Keratinocyte (primary cell): ENCODE measurements around the gene GYS1. TPM values are rescaled to one million over a fixed set of nuclear protein-coding genes. Genes with fewer than 3 reads are reported as not detected.
"Not testable (repeated sequence)": the region's sequence is repeated elsewhere in the genome, so short reads cannot be mapped to it uniquely, and the experiment has no call there.

Experiments
- DNase-seq: peaks from one replicate; pipeline ENCODE4 v3.0.0-alpha.2; 2011; ENCODE audit warnings: low read depth, missing footprints, low spot score
- FAIRE-seq: peaks from 2 replicates; lab custom pipeline; 2011; peaks lifted over from hg19 to GRCh38; lab: Jason Lieb, UNC
- H2AFZ ChIP-seq: 2 replicates; pipeline ENCODE4 v1.6.0; 2012; ENCODE audit warnings: low read length, control low read depth, inconsistent platforms; ENCODE audit not compliant: control insufficient read depth
- H3K27ac ChIP-seq: 2 replicates; pipeline ENCODE4 v1.5.1; 2011; ENCODE audit warnings: low read length; ENCODE audit not compliant: control insufficient read depth, insufficient read depth
- H3K27me3 ChIP-seq: 3 replicates; pipeline ENCODE4 v1.6.0; 2011; ENCODE audit warnings: low read length; ENCODE audit not compliant: control insufficient read depth, insufficient read depth; ENCODE audit errors: extremely low read depth
- H3K36me3 ChIP-seq, 2 experiments: 2 replicates in 1 of 2; 3 replicates in 1 of 2; pipeline ENCODE4 v1.5.1; 2011; ENCODE audit warnings: low read length in 2 of 2, mild to moderate bottlenecking in 1 of 2; ENCODE audit not compliant: control insufficient read depth in 2 of 2, insufficient read depth in 2 of 2; ENCODE audit errors: extremely low read depth in 1 of 2
- H3K4me1 ChIP-seq: 3 replicates; pipeline ENCODE4 v1.5.1; 2011; ENCODE audit warnings: low read length; ENCODE audit not compliant: control insufficient read depth, insufficient read depth; ENCODE audit errors: extremely low read depth
- H3K4me2 ChIP-seq: 3 replicates; pipeline ENCODE4 v1.6.0; 2011; ENCODE audit warnings: low read depth, low read length; ENCODE audit not compliant: control insufficient read depth, insufficient read depth; ENCODE audit errors: extremely low read depth
- H3K4me3 ChIP-seq, 3 experiments: fragments of 200-600 bp in 1 of 3; sonication (generic) in 1 of 3; 2 replicates in 2 of 3; 3 replicates in 1 of 3; pipeline ENCODE4 v1.5.1; 2011 to 2016; ENCODE audit warnings: low read length in 3 of 3, mild to moderate bottlenecking in 3 of 3, control low read depth in 2 of 3, inconsistent platforms in 1 of 3, low read depth in 1 of 3, mixed read lengths in 1 of 3, mixed run types in 1 of 3, moderate library complexity in 1 of 3; ENCODE audit not compliant: control insufficient read depth in 2 of 3, insufficient read depth in 2 of 3; ENCODE audit errors: extremely low read depth in 1 of 3
- H3K79me2 ChIP-seq: 2 replicates; pipeline ENCODE4 v1.6.0; 2012; ENCODE audit warnings: low read length; ENCODE audit not compliant: control insufficient read depth, insufficient read depth
- H3K9ac ChIP-seq: 3 replicates; pipeline ENCODE4 v1.6.0; 2011; ENCODE audit warnings: low read length; ENCODE audit not compliant: control insufficient read depth, insufficient read depth; ENCODE audit errors: extremely low read depth
- H3K9me1 ChIP-seq: 3 replicates; pipeline ENCODE4 v1.6.0; 2011; ENCODE audit warnings: low read length; ENCODE audit not compliant: control insufficient read depth, insufficient read depth; ENCODE audit errors: extremely low read depth
- H3K9me3 ChIP-seq: 2 replicates; pipeline ENCODE4 v1.5.1; 2012; ENCODE audit warnings: low read depth, low read length; ENCODE audit not compliant: control insufficient read depth
- H4K20me1 ChIP-seq: 3 replicates; pipeline ENCODE4 v1.6.0; 2011; ENCODE audit warnings: low read length; ENCODE audit not compliant: control insufficient read depth, insufficient read depth; ENCODE audit errors: extremely low read depth
- CTCF ChIP-seq, 3 experiments: IDR thresholded peaks in 1 of 3; conservative IDR thresholded peaks in 1 of 3; optimal IDR thresholded peaks in 1 of 3; 2 replicates in 2 of 3; 3 replicates in 1 of 3; pipeline versions ENCODE3 to v1.5.1; 2011; ENCODE audit warnings: low read length in 3 of 3, mild to moderate bottlenecking in 3 of 3, moderate library complexity in 2 of 3, control low read depth in 1 of 3, inconsistent platforms in 1 of 3; ENCODE audit not compliant: insufficient read depth in 2 of 3; ENCODE audit errors: extremely low read depth in 1 of 3
- EZH2 ChIP-seq: IDR thresholded peaks from one replicate; pipeline ENCODE4 v1.6.1; 2012; ENCODE audit warnings: inconsistent platforms, mild to moderate bottlenecking, low read length, moderate library complexity
- dilution Hi-C: fragments of 300-500 bp; cut with MboI; formaldehyde crosslinking; loops from one replicate; pipeline ENCODE4 v1.7.0; 2020; ENCODE audit warnings: low sequenced_read_pairs; ENCODE audit not compliant: extremely low pct_ligation_motif_present
- polyA plus RNA-seq, 5 experiments: library from polyadenylated mRNA; depleted of rRNA in 3 of 5; stranded (reverse) in 3 of 5; stranded (forward) in 1 of 5; unstranded in 1 of 5; fragments of >200 nt; gene quantifications; 1 replicate in 1 of 5; 2 replicates in 3 of 5; 3 replicates in 1 of 5; pipeline versions ENCODE4 v1.2.1 to v1.2.3, GENCODE V29; 2011 to 2012; ENCODE audit warnings: missing spikeins in 2 of 5, low read depth in 1 of 5, low replicate concordance in 1 of 5

GYS1 gene
- polyA plus RNA-seq, 1 donor (not counting 4 experiments of a cell fraction or from before 2014, with no cell fraction given), result 46.5 TPM

- H3K4me1 ChIP-seq, result peaks cover 6% of the 10 kb centered on the region
Observed at GRCh38 chr19:48920949-48921348, 72.2 kb downstream of the GYS1 start.

GRCh38 chr19:48919271-48919670 is 73.8 kb downstream of the GYS1 start:
- H4K20me1 ChIP-seq, H3K79me2 ChIP-seq, FAIRE-seq, H3K27me3 ChIP-seq, DNase-seq, H3K4me3 ChIP-seq, dilution Hi-C loops, H3K27ac ChIP-seq, H3K4me1 ChIP-seq, H3K4me2 ChIP-seq, H3K9me1 ChIP-seq, H3K9ac ChIP-seq, H3K9me3 ChIP-seq, H2AFZ ChIP-seq: not testable (repeated sequence)
- H3K36me3 ChIP-seq, result peaks cover 15 to 25% of the 10 kb centered on the region in 2 experiments

More at GRCh38 chr19:48920949-48921348, 72.2 kb downstream of the GYS1 start:
- Histone ChIP-seq H3K27ac (no peak overlapping the region), H3K79me2 (no peaks in the 10 kb centered on the region), H3K27me3 (no peaks in the 10 kb centered on the region), H3K9me3 (no peaks in the 10 kb centered on the region), H3K4me2 (no peak overlapping the region), H4K20me1 (no peaks in the 10 kb centered on the region), H3K4me3 (no peak overlapping the region), H2AFZ (no peak overlapping the region), H3K9ac (no peak overlapping the region), H3K36me3 (peaks cover 13 to 20% of the 10 kb centered on the region in 2 experiments), H3K9me1 (no peaks in the 10 kb centered on the region)
- TF ChIP-seq CTCF (optimal IDR thresholded peaks at IDR 0.05 in 1 of 3, IDR thresholded peaks at IDR 0.05 in 1 of 3, conservative IDR thresholded peaks at IDR 0.05 in 1 of 3; ENCODE audit: extremely low read depth in 1 of 3, insufficient read depth in 2 of 3, low read length in 3 of 3), result no peak
- TF ChIP-seq EZH2, result no peak
- DNase-seq (no peak), FAIRE-seq (no peak)
- dilution Hi-C loops, result no loop called here

GRCh38 chr19:48918801-48919247 is 74.3 kb downstream of the GYS1 start:
- no peaks in the 10 kb centered on the region for H4K20me1 ChIP-seq
- no peaks in the 10 kb centered on the region for H3K9me3 ChIP-seq
- FAIRE-seq (no peak), DNase-seq (no peak)
- H3K4me3 ChIP-seq, result no peak overlapping the region
- H3K4me1 ChIP-seq, result no peaks in the 10 kb centered on the region
- H2AFZ ChIP-seq, result no peak overlapping the region
- no peaks in the 10 kb centered on the region for H3K27me3 ChIP-seq
- H3K36me3 ChIP-seq, result peaks cover 17 to 27% of the 10 kb centered on the region in 2 experiments
- no peak for TF ChIP-seq CTCF (optimal IDR thresholded peaks at IDR 0.05 in 1 of 3, IDR thresholded peaks at IDR 0.05 in 1 of 3, conservative IDR thresholded peaks at IDR 0.05 in 1 of 3; ENCODE audit: extremely low read depth in 1 of 3, insufficient read depth in 2 of 3, low read length in 3 of 3)
- TF ChIP-seq EZH2, result no peak
- dilution Hi-C loops, result no loop called here
- H3K9me1 ChIP-seq, result no peaks in the 10 kb centered on the region
- H3K9ac ChIP-seq, result no peak overlapping the region
- no peak overlapping the region for H3K27ac ChIP-seq
- H3K79me2 ChIP-seq, result no peaks in the 10 kb centered on the region
- no peak overlapping the region for H3K4me2 ChIP-seq
